Measurements from ENCODE around the gene COPE.

The COPE gene

GRCh38 chr19:18851673-18852325, 67.4 kb downstream of the COPE start:
- DNase-seq (ENCODE audit: low read depth): no peak

GRCh38 chr19:18850471-18851375, 68.5 kb downstream of the COPE start:
- DNase-seq (ENCODE audit: low read depth): no peak

GRCh38 chr19:18849838-18850400, 69.3 kb downstream of the COPE start:
- no peak for DNase-seq (ENCODE audit: low read depth)
